ENCODE data around the gene LY6G6C. TPM values are rescaled to one million over a fixed set of nuclear protein-coding genes. Genes with fewer than 3 reads are reported as not detected.

LY6G6C gene
- total and polyA plus RNA-seq, 10 of the 15 experiments (the other 5 are each of a cell fraction or from before 2014, with no cell fraction given), result not detected

GRCh38 chr6:31680226-31681134, 41.1 kb downstream of the LY6G6C start, which contains the start of gene LY6G5C:
LY6G5C (minus strand) TSS chr6:31681067; CDS start chr6:31680373, 694 bp downstream.
- 12% methylated on average over 17 of the region's 17 CpGs for WGBS (ENCODE audit: insufficient coverage, insufficient replicate concordance, low lambda C conversion rate, missing lambda C conversion rate)
- H3K9me3 ChIP-seq (replicated peaks; ENCODE audit: control insufficient read depth, insufficient read depth, low read length), result no peaks in the 10 kb centered on the region
- BruUV-seq (replicated peaks), result no TSS peak
- no peaks in the 10 kb centered on the region for H4K20me1 ChIP-seq (ENCODE audit: control insufficient read depth, insufficient read depth)
- ChIA-PET SMC1A (ENCODE audit: uncharacterized antibody, unreplicated experiment) (interaction anchor here (0.7 to 2.5 kb wide), 8 partner anchors 50 to 243 kb away, joined by 3 to 12 read pairs (median 4); partner anchors contain the start of gene MSH5), POLR2A (interaction anchor here (0.6 to 0.7 kb wide), 4 partner anchors 58 to 147 kb away, joined by 3 to 7 read pairs (median 4); partner anchors contain the start of gene HSPA1B), CTCF (interaction anchor here (0.6 to 2.7 kb wide), 31 partner anchors 8 to 272 kb away, joined by 3 to 16 read pairs (median 3); partner anchors contain the start of genes HSPA1A, HSPA1L and LY6G5B), RAD21 (ENCODE audit: unreplicated experiment) (interaction anchor here (0.7 to 2.5 kb wide), 10 partner anchors 9 to 242 kb away, joined by 3 to 30 read pairs (median 4); partner anchors contain the start of genes ATP6V1G2, DDAH2 and NEU1)
- peaks cover 6% of the 10 kb centered on the region for H3K4me1 ChIP-seq (ENCODE audit: control insufficient read depth, insufficient read depth, low read length)
- H3K27me3 ChIP-seq (replicated peaks in 1 of 2; ENCODE audit: control insufficient read depth in 2 of 2, insufficient read depth in 2 of 2, low read length in 1 of 2), result no peaks in the 10 kb centered on the region
- H3K4me2 ChIP-seq (ENCODE audit: control insufficient read depth, insufficient read depth), result peak within 1 kb of the TSS; percentile 87
- FAIRE-seq (peak; percentile 94), DNase-seq (ENCODE audit: low read depth, low spot score) (no peak), ATAC-seq (peak; percentile 83)
- no peaks in the 10 kb centered on the region for H3K36me3 ChIP-seq (ENCODE audit: control insufficient read depth in 2 of 2, insufficient read depth in 2 of 2, low read length in 1 of 2)
- peak within 1 kb of the TSS; percentile 41 for H3K9ac ChIP-seq (ENCODE audit: control insufficient read depth, insufficient read depth, low read length)
- H3K27ac ChIP-seq (ENCODE audit: control insufficient read depth, insufficient read depth), result peak within 1 kb of the TSS; percentile 15; the same call in 1 of the 2 replicates
- peak within 1 kb of the TSS; percentile 79 for H2AFZ ChIP-seq (ENCODE audit: control insufficient read depth, low read depth, low read length)
- in situ Hi-C loops (cut with MboI) (no loop called here), intact Hi-C loops (cut with micrococcal nuclease; ENCODE audit: unreplicated experiment) (loop anchor here (1.0 to 5.0 kb wide), 4 partner anchors 52 to 183 kb away; no protein-coding TSS in a partner anchor)
- H3K79me2 ChIP-seq (ENCODE audit: control insufficient read depth, insufficient read depth, low read length), result no peaks in the 10 kb centered on the region
- H3K4me3 ChIP-seq, result peak within 1 kb of the TSS; percentile 71
- TF ChIP-seq RAD51 (IDR thresholded peaks at IDR 0.05) (no peak), NFIC (IDR thresholded peaks at IDR 0.05; ENCODE audit: low read depth, low read length) (no peak), ZNF592 (IDR thresholded peaks at IDR 0.05) (0 out of 2 replicates have a peak, but pooled peaks have one; percentile 27), CEBPB (IDR thresholded peaks at IDR 0.05; ENCODE audit: borderline replicate concordance in 1 of 2, low read depth in 2 of 2, low read length in 2 of 2) (no peak), YY1 (IDR thresholded peaks at IDR 0.05; ENCODE audit: low read depth, low read length) (peak; percentile 88), SMC3 (IDR thresholded peaks at IDR 0.05; ENCODE audit: borderline replicate concordance, low read length) (peak; percentile 89), HDGF (IDR thresholded peaks at IDR 0.05) (peak; percentile 50; the same call in 1 of the 2 replicates), CBX5 (IDR thresholded peaks at IDR 0.05; ENCODE audit: low read depth) (no peak), MXI1 (IDR thresholded peaks at IDR 0.05; ENCODE audit: low read depth, low read length) (0 out of 2 replicates have a peak, but pooled peaks have one; percentile 24), MEF2B (IDR thresholded peaks at IDR 0.05; ENCODE audit: partially characterized antibody, poor library complexity, severe bottlenecking) (no peak), BHLHE40 (IDR thresholded peaks at IDR 0.05; ENCODE audit: borderline replicate concordance in 1 of 2, low read depth in 2 of 2, low read length in 1 of 2) (0 out of 4 replicates have a peak, but pooled peaks of 1 of the 2 experiments have one; percentile 8), SPI1 (IDR thresholded peaks at IDR 0.05; ENCODE audit: borderline replicate concordance, insufficient read depth, low read depth, low read length) (peak; percentile 21; the same call in 1 of the 2 replicates), NRF1 (conservative IDR thresholded peaks at IDR 0.05; ENCODE audit: low read depth, low read length) (0 out of 2 replicates have a peak, but pooled peaks have one; percentile 7), RAD21 (IDR thresholded peaks at IDR 0.05; ENCODE audit: insufficient read depth, low read depth, low read length) (peak; percentile 93), RUNX3 (IDR thresholded peaks at IDR 0.05; ENCODE audit: low read length) (peak; percentile 5; the same call in 1 of the 2 replicates), MEF2A (IDR thresholded peaks at IDR 0.05; ENCODE audit: insufficient read depth, low read depth, low read length) (0 out of 2 replicates have a peak, but pooled peaks have one; percentile 18), NBN (IDR thresholded peaks at IDR 0.05) (peak; percentile 57; the same call in 1 of the 2 replicates)

All from GM12878 (cell line).